ENCODE data around the gene SUGCT.

DNA sequence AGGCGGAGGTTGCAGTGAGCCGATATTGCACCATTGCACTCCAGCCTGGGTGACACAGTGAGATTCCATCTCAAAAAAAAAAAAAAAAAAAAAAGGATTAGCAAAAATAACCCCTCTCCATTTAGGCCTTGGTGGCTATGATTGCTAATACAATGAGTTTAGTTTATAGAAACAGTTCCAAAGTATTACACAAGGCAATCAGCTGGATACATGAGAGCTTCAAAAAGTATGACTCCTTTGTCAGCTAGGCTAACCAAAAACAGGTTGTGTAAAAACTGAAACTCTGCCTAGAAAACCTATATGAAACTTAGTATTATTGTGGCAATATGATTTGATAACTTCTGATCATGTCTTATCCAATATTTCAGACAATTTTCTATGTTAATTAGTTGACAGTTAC is 57.2 kb downstream of the SUGCT start:
- TF ChIP-seq EZH2 (IDR thresholded peaks at IDR 0.05): no peak
- no peak for TF ChIP-seq POLR2AphosphoS5 (IDR thresholded peaks at IDR 0.05; ENCODE audit: borderline replicate concordance, low read depth, low read length)
- TF ChIP-seq FOXP2 (optimal IDR thresholded peaks at IDR 0.05; ENCODE audit: control extremely low read depth, extremely low read length, insufficient read depth): no peak

Data from SK-N-MC (cell line).